GM18498 (cell line): ENCODE measurements around the gene ZNF627.
"Not testable (repeated sequence)": the region's sequence is repeated elsewhere in the genome, so short reads cannot be mapped to it uniquely, and the experiment has no call there.

Experiments
- ATAC-seq: cut with Tn5 transposase; IDR thresholded peaks from one replicate; pipeline ENCODE4 v1.9.1; 2021; ENCODE audit warnings: mild to moderate bottlenecking, moderate library complexity; ENCODE audit not compliant: unreplicated experiment

The ZNF627 gene

DNA sequence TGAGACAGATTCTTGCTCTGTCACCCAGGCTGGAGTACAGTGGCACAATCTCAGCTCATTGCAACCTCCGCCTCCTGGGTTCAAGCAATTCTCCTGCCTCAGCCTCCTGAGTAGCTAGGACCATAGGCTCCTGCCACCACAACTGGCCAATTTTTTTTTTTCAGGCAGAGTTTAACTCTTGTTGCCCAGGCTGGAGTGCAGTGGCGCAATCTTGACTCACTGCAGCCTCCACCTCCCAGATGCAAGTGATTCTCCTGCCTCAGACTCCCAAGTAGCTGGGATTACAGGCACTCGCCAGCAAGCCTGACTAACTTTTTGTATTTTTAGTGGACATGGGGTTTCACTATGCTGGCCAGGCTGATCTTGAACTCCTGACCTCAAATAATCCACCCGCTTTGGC, 23.5 kb upstream of the ZNF627 start:
- not testable (repeated sequence) for ATAC-seq

DNA sequence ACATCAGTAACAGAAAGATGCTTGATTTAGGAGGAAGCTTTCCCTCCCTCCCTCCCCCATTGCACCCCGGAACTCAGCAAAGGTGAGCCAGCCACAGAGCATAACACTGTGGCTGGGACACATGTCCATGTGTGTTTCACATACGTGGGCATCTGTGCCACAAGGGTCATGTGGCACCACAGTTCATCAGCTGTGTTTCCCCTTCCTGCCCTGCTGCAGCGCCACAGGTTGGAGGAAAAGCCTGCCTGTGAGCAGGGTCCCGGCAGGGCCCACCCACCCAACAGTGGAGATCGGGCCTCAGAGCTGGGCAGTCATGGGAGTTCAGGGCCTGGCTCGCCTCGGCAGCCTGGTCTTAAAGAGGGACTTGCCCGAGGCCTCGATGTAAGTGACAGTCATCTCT, 22.6 kb upstream of the ZNF627 start:
- ATAC-seq = no peak

DNA sequence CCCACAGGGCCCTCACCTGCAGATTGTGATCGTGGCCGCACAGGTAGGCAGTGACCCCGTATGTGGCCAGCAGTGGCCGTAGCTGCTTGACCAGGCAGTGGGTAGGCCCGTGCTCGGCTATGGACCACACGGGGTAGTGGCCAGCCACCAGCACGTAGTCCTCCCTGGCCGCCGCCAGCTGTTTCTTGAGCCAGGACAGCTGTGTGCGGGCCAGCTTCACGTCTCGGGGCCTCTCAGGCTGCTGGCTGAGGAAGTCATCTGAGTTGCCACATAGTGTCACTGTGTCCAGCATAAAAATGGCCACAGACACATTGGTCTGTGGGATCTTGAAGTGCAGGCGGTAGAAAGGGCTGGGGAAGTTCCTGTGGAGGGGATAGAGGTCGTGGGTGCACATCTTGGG, 21.1 kb upstream of the ZNF627 start:
- no peak for ATAC-seq

DNA sequence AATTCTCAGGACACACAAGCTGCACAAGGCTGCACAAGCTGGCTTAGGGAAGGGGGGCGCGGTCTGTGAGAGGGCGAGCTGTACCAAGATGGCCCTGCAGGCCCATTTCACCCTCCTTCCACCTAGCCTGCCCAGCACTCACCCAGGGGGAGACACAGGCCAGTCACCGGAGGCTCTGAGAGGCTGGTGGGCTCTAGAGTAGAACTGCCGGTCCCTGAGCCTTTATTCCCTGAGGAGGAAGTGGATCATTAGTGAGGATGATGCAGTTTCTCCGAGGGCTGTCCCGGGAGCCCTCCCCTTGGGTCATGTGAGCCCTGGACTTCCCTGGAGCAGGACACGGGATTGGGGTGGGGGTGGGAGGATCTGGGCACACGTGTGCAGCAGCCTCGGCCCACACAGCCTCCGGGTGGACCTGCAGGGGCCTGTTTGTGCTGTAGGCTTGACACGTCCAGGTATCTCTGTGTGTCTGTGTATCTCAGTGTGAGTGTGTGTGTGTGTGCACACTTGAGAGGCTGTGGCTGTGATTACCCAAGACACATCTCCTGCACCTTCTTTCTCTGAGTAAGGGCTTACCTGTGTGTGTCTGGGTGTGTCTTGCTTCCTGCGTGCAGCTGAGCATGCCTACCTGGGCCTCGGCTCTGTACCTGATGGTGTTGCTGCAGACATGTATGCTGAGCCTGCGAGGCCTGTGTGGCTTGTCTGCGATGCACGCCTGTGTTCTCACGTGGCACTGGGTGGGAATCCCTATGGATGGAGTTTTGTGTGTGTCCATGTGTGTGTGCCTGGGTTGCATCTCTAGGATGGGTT, 19.6 kb upstream of the ZNF627 start, which contains the start of gene ACP5:
Gene ACP5, minus strand, starts transcription at position 195 of the 807 bp plus-strand sequence. CDS start 328 bp downstream, outside the sequence.
- ATAC-seq = no peak

DNA sequence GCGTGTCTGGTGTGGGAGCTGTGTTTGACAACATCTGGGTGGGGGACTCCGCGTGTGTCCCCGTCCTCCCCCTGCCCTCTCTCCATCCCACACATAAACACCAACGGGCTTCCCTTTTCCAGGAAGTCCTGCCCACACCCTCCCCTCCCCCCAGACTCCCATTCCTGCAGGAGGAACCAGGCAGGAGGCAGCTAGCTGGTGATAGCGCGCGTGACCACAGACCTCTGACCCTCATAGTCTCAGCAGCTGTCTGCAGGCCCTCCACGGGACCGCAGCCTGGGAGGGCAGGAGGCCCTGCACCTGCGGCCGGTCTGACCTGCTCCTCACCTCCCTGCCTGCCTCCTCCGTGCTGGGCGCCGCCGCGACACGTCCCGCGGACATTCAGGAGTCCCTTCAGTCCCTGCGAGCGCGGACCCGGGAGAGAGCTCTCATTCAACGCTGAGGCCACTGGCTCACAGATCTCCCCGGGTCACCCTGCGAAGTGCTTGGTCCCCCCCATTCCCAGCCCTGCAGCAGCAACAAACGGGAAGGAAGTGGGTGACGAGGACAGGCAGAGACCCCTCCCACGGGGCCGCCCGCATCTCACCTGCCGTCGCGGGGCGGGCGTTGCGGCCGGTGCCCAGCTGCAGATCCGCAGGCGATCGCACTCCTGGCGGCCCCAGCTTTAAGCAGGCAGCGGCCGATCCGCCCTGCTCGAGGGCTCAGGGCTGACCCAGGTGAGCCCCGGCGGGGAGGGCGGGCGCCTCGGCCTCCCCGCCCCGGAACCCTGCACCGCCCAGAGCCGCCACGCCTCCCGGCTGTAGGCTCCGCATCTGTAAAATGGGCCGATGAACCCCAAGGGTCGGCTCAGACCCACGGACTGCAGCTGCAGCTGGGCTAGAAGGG, 18.8 kb upstream of the ZNF627 start:
- ATAC-seq = no peak

DNA sequence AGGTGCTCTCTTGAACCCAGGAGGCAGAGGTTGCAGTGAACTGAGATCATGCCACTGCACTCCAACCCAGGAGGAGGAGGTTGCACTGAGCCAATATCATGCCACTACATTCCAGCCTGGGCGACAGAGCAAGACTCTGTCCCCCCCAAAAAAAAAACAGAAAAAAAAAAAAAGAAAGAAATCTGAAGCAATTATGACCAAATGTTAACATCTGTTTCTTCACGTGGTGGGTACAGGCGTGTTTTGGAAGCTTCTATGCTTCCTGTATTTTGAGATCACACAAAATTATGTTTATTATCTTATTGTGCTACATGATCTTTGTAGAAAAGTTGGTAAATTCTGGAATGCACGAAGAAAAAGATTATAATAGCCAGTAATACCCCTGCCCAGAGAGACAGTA, 17.2 kb upstream of the ZNF627 start:
- no peak for ATAC-seq

DNA sequence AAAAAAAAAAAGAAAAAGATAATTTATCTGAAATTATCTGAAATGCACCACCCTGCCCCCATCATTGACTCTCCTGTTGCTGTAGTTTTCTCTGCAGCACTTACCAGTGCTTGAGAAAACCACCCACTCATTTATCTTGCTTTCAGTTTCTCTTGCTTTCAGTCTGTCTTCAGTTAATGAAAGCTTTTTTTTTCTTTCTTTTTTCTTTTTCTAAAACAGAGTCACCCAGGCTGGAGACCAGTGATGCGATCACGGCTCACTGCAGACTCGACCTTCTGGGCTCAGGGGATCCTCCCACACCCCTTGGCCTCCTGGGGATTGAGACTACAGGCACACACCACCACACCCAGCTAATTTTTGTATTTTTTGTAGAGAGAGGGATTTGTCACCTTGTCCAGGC, 15.5 kb upstream of the ZNF627 start:
- peak; percentile 70 for ATAC-seq

DNA sequence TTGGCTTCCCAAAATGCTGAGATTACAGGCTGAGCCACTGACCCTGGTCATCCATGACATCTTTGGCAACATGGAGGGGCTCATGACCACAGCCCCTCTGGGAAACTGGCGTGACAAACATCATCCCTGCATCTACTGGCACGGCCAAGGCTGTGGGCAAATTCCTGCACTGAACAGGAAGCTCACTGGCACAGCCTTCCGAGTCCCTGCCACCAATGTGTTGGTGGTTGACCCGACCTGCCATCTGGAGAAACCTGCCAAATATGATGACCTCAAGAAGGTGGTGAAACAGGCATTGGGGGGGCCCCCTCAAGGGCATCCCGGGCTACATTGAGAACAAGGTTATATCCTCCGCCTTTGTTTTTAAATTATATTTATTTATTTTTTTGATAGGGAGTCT, 11.0 kb upstream of the ZNF627 start:
- ATAC-seq = no peak

DNA sequence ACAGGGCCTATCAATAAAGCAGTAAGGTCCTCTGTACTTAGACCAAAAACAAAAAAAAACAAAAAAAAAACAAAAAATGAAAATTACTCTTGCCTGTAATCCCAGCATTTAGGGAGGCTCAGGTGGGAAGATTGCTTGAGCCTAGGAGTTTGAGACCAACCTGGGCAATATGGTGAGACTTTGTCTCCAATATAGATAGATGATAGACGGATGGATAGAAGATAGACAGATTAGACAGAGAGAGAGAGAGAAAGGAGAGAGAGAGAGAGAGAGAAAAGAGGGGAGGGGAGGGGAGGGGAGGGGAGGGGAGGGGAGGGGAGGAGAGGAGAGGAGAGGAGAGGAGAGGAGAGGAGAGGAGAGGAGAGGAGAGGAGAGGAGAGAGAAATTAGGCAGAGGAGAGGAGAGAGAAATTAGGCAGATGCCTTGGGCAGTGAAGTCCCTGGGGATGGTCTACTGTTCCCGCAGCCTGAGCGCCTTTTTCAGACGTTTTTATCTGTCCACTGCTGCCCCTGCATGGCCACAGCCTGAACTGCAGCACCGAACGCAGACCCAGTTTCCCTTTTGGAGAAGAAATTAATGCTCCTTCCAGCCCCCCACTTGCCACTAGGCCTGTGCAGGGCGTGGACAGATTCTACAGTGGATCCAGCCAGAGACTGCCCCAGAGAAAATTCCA, 9.8 kb upstream of the ZNF627 start:
- no peak for ATAC-seq

DNA sequence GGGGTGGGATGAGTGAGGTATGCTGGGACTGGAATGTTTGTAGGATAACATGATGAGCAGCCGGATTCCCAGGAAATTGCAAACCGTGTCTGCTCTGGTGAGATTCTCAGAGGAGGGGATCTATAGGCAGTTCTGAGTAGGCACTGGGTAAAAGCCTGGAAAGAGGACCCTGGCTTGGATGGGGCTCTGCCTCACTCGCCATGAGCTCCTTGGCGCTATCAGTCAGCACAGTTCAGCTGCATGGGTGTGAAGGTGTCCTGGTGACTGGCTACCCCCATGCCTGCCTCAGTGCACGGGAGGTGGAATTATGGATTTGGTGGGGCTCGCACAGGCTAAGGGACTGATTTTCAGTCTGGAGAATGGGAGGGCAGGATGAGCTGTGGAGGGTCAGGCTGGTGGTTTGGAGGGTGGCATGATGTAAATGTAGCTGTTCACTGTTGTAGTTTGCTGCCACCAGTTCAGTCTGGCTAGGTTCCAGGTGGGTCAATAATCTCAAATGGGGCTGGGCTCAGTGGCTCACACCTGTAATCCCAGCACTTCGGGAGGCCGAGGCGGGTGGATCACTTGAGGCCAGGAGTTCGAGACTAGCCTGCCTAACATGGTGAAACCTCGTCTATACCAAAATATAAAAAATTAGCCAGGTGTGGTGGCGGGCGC, 9.2 kb upstream of the ZNF627 start:
- no peak for ATAC-seq

DNA sequence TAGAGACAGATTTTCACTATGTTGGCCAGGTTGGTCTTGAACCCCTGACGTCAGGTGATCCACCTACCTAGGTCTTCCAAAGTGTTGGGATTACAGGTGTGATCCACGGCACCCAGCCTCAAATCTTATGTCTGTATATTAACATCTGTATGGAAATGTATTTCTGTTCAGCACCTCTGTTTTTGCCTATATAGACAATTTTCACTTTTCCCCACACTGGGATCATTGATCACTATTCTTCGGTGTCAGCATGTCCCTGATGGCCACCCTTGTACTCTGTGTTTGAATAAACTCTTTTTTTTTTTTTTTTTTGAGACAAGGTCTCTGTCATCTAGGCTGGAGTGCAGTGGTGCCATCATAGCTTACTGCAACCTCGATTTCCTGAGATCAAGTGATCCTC, 3.2 kb upstream of the ZNF627 start:
- no peak for ATAC-seq

DNA sequence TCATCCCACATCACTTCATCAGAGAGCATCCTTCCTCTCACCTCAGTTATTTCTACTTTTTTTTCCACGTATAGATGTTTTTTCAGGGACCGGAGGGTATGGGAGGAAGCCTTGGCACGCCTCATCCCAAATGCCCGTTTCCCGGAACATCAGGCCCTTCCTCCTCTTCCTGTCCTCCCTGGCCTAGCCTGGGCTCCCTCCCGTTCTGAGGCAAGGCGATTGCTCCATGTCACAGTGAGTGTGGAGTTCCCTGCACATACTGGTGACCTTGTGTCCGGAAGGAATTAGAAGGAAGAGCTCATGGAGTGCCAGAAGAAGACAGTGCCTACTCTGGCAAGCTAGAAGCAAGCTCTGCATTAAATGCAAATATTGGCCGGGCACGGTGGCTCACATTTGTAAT, 1.1 kb upstream of the ZNF627 start:
- no peak for ATAC-seq

DNA sequence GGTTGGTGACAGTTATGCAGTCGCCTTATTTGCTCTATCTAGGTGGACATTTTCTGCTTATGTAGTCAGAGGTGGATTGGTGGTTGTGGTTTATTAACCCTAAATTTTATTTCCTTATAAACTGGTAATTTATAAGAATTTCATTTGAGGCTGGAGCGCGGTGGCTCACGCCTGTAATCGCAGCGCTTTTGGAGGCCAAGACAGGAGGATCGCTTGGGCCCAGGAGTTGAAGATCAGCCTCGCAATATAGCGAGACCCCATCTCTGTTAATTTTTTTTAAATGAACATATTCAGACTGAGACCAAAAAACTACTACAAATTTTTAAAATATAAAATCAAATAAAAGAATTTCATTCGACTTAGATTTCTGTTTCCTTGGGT, 810 bp downstream of the ZNF627 start:
- no peak for ATAC-seq

DNA sequence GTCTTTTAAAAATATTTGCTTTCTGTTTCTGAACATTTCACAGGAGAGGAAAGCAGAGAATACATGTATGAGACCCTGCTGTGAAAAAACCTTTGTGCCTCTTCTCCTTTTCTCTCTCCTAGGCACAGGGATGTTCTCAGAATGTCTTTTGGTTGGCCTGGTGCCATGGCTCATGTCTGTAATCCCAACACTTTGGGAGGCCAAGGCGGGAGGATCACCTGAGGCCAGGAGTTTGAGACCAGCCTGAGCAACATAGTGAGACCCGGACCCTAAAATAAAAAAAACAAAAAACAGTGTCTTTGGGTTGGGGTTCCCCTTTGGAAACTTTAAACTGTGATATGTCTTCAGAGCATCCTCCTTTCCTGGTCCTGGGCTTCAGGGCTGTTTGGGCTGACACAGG, 1.5 kb downstream of the ZNF627 start:
- no peak for ATAC-seq

DNA sequence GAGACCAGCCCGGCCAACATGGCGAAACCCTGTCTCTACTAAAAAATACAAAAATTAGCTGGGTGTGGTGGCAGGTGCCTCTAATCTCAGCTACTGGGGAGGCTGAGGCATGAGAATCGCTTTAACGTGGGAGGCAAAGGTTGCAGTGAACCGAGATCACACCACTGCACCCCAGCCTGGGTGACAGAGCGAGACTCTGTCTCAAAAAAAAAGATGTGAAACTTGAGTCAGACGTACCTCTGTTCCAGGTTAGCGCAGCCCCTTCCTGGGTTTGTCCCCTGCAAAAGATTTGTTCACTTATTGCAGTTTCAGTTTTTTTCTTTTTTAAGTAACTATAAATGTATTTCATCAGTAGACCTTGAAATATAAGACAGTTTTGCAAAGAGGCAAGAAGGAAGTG, 2.4 kb downstream of the ZNF627 start:
- not testable (repeated sequence) for ATAC-seq

DNA sequence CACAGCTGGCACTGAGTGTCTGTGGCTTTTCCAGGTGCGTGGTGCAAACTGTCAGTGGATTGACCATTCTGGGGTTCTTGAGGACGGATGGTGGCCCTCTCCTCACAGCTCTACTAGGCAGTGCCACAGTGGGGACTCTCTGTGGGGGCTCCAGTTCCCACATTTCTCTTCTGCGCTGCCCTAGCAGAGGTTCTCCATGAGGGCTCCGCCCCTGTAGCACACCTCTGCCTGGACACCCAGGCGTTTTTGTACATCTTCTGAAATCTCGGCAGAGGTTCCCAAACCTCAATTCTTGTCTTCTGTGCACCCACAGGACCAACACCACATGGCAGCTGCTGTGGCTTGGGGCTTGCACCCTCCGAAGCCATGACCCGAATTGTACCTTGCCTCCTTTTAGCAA, 9.2 kb downstream of the ZNF627 start:
- ATAC-seq = no peak

DNA sequence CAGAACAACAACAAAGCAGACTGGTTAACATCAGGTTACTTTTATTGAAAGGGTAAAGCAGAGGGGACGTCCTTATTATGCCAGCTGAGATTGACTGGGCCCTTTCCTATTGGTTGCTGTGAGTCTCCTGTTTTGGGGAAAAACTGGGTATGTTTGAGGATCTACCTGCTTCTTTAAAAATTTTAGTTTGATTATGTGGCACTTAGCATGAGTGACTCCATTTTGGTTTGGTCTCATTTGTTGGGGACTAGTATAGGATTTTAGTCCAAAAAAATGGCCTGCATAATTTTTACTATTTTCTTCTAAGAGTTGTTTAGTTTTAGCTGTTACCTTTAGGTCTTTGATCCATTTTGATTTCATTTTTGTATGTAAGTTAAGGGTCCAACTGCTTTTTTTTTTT, 14.4 kb downstream of the ZNF627 start:
- no peak for ATAC-seq

DNA sequence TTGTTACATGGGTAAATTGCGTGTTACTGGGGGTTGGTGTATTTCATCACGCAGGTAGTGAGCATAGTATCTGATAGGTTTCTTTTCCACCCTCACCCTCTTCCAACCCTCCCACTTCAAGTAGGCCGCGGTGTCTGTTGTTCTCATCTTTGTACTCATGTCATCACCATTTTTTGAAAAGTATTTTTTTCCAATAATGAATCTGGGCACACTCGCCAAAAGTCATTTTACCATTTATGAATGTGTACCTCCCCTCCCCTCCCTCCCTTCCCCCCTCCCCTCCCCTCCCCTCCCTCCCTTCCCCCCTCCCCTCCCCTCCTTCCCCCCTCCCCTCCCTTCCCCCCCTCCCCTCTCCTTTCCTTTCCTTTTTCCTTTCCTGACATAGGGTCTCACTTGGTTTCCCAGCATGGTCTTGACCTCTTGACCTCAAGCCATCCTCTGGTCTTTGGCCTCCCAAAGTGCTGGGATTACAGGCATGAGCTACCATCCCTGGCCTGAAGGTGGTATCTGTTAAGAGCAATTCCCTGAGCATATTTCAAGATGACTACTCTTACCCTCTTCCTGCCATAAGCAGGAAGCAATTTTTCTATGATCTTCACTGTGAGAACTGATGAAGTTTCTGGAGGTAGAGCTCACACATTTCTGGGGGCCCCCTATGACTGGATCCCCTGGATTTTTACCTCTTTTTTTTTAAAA, 15.7 kb downstream of the ZNF627 start:
- no peak for ATAC-seq

DNA sequence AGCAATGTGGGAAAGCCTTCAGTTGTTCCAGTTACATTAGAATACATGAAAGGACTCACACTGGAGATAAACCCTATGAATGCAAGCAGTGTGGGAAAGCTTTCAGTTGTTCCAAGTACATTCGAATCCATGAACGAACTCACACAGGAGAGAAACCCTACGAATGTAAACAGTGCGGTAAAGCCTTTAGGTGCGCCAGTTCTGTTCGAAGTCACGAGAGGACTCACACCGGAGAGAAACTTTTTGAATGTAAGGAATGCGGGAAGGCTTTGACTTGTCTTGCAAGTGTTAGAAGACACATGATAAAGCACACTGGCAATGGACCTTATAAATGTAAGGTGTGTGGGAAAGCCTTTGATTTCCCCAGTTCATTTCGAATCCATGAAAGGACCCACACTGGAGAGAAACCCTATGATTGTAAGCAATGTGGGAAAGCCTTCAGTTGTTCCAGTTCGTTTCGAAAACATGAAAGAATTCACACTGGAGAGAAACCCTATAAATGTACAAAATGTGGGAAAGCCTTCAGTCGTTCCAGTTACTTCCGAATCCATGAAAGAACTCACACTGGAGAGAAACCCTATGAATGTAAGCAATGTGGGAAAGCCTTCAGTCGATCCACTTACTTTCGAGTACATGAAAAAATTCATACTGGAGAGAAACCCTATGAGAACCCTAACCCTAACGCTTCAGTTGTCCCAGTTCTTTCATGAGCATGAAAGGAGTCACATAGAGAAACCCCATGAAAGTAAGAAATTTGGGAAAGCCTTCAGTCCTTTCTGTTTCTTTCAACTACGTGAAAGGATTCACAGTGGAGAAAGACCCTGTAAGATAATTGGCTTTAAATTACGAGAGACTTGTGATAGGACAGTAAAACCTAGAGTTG, 20.1 kb downstream of the ZNF627 start:
- no peak for ATAC-seq
